T47D (cell line): Measurements from ENCODE around the gene CYP2A6.

Experiments
- DNase-seq, 2 experiments: peaks; one replicate each; pipeline versions ENCODE4 v3.0.0 to v3.0.0-alpha.2; 2011 to 2012; ENCODE audit warnings: low read depth in 1 of 2, low spot score in 1 of 2
- JUND ChIP-seq: IDR thresholded peaks from 2 replicates; pipeline ENCODE4 v1.6.1; 2012; ENCODE audit warnings: low read depth
- in situ Hi-C: cut with HindIII; loops from 2 replicates; pipeline ENCODE4 v1.10.0; 2016; ENCODE audit warnings: low sequenced_read_pairs, low pct_unique_long_range_greater_than_20kb

The CYP2A6 gene

DNA sequence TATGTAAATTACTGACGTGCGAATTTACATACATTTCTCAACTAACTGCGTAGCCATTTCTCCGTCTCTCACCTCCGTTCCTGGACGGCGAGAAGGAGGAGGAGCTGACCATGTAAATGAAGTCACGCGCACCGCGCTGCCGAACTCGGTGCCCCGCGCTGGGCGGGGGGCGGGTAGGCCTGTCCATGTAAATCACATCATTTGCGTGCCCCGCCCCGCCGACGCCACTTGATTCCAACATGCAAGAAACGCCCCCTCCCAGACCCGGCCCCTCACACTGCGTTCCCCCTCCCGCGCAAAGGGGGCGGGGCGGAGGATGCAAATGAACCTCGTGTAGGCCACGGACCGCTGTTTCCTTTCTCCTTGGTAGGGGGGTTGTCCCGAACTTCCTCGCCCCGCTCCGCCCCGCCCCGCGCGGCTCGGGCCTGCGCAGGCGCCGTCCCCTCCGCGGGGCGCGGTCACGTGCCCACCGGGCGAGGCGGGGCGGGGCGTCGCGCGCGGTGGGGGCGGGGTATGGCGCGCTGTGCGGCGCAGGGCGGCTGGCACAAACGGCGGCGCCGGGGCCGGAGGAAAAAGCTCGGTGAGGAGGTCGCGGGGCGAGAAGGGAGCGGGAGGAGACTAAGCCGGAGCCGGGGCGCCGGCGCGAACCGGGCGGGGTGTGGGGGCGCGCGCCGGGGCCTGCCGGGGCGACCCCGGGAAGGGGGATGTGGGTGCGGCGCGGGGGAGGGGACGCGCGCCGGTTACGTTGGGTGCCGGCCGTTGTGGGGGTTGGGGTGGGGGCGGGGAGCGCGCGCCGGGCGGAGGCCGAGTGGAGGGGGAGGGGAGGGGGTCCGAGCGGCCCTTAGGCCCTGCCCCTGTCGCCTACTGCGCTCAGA is 51.3 kb downstream of the CYP2A6 start, which contains the start of gene EGLN2:
EGLN2 (plus strand) TSS at position 509 of the 875 bp plus-strand sequence. CDS start 1,382 bp downstream, outside the sequence.
- in situ Hi-C loops, result no loop called here
- peak; percentile 72 to 99 for DNase-seq
- no peak for TF ChIP-seq JUND

DNA sequence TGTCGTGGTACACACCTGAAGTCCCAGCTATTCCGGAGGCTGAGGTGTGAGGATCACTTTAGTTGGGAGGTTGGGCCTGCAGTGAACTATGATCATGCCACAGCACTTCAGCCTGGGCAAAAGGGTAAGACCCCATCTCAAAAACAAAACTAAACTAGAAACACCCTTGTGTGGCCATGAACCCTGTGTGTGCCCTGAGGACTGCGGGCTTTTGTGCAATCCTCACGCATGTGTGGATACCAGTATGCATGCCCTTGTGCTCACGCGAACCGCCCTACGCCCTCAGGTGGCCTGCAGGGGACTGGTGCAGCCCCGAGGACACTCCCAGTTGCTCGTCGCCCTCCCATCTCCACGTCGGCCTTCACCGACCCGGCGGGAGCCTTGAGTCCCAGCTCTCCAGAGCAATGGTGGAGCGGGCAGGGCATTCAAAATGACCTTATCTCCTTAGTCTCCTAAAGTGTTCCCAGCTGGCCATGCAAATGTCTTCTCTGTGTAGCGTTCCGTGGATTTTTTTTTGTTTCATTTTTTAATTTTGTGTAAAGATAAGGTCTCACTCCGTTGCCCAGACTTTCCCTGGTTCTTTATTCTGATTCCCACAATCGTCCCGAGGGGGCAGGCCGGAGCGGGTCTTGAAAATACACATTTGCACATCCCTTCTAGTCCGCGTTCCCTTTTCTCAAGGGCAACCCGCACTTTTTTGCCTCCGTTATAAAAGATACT is 52.1 kb downstream of the CYP2A6 start:
- in situ Hi-C loops, result no loop called here
- peak in 1 of 2 experiments; percentile 72 for DNase-seq
- no peak for TF ChIP-seq JUND

DNA sequence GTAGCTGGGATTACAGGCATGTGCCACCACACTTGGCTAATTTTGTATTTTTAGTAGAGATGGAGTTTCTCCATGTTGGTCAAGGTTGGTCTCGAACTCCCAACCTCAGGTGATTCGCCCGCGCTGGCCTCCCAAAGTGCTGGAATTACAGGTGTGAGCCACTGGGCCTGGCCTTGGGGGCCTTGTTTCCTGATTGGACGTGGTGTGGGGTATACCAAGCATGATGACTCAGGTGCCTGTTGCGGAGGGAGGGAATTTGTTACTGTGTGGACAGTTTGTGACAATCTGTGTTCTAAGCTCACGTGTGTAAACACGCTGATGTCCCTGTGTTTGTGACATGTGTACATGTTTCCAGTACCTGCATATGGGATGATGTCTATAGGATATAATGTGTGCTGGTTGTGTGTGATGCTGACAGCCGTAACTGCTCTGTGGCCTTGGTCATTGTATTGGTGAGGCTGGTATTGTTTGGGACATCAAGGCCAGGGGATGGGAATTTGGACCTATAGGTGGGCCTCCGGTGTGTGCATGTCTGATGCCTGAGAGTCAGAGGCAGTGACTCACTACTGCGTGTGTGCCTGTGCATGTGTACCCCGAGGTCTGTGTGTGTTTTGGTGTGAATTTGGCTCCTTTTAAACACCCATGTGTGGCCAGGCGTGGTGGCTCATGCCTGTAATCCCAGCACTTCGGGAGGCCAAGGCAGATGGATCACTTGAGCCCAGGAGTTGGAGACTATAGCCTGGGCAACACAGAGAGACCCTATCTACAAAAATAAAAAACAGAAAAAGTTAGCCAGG is 52.9 kb downstream of the CYP2A6 start:
- in situ Hi-C loops, result no loop called here
- DNase-seq, result no peak
- no peak for TF ChIP-seq JUND
